Peyer's patch (tissue), 4 donors: ENCODE results near the gene RFX8.

Experiments
- CTCF ChIP-seq, 6 experiments: fragments of 450-650 bp in 4 of 6; fragments of 200-600 bp in 2 of 6; sonication (generic) in 1 of 6; IDR thresholded peaks; one replicate each; pipeline ENCODE4 v1.5.1; 2017 to 2019; ENCODE audit warnings: antibody characterized with exemption in 6 of 6, mild to moderate bottlenecking in 3 of 6, moderate library complexity in 1 of 6
- POLR2A ChIP-seq, 2 donors: fragments of 450-650 bp; IDR thresholded peaks; one replicate each; pipeline ENCODE4 v1.5.1; 2017; ENCODE audit warnings: antibody characterized with exemption in 2 of 2, mild to moderate bottlenecking in 2 of 2, moderate library complexity in 2 of 2

GRCh38 chr2:101360232-101360631 lies 114.7 kb downstream of the RFX8 start:
- TF ChIP-seq CTCF (IDR thresholded peaks at IDR 0.05), result no peak
- TF ChIP-seq POLR2A (IDR thresholded peaks at IDR 0.05), result no peak
